Mesenchymal stem cell (in vitro differentiated cells and primary cell): ENCODE measurements around the gene SMC4.
A peak's percentile ranks its signal among the peaks of the same experiment; 100 is the strongest.

Source experiments
- DNase-seq: peaks from one replicate; pipeline ENCODE4 v3.0.0-alpha.2; 2013
- H2AFZ ChIP-seq: one replicate; pipeline ENCODE4 v1.6.1; 2013; ENCODE audit warnings: low read depth, mild to moderate bottlenecking, control low read depth, inconsistent platforms, low read length, moderate library complexity
- H2AK5ac ChIP-seq: 2 replicates; pipeline ENCODE4 v1.6.1; 2013; ENCODE audit warnings: low read length, moderate library complexity, mild to moderate bottlenecking, inconsistent platforms; ENCODE audit not compliant: severe bottlenecking
- H2BK120ac ChIP-seq: one replicate; pipeline ENCODE4 v1.6.1; 2013; ENCODE audit warnings: low read depth, mild to moderate bottlenecking, inconsistent platforms, low read length, moderate library complexity
- H2BK12ac ChIP-seq, 2 experiments: one replicate each; pipeline ENCODE4 v1.6.1; 2013; ENCODE audit warnings: inconsistent platforms in 2 of 2, low read length in 2 of 2, mild to moderate bottlenecking in 2 of 2, moderate library complexity in 2 of 2, control low read depth in 1 of 2
- H2BK15ac ChIP-seq: one replicate; pipeline ENCODE4 v1.6.1; 2013; ENCODE audit warnings: mild to moderate bottlenecking, low read depth, inconsistent platforms; ENCODE audit not compliant: poor library complexity, severe bottlenecking
- H2BK5ac ChIP-seq: 2 replicates; pipeline ENCODE4 v1.6.1; 2013; ENCODE audit warnings: low read depth, mild to moderate bottlenecking, low read length, control low read depth, inconsistent platforms; ENCODE audit not compliant: poor library complexity, severe bottlenecking
- H3K14ac ChIP-seq, 2 experiments: one replicate each; pipeline ENCODE4 v1.6.1; 2013; ENCODE audit warnings: inconsistent platforms in 2 of 2, low read length in 2 of 2, control low read depth in 1 of 2, mild to moderate bottlenecking in 1 of 2, moderate library complexity in 1 of 2
- H3K18ac ChIP-seq, 2 experiments: one replicate each; pipeline ENCODE4 v1.6.1; 2013; ENCODE audit warnings: inconsistent platforms in 2 of 2, low read length in 2 of 2, control low read depth in 1 of 2, low read depth in 1 of 2, mild to moderate bottlenecking in 1 of 2
- H3K23ac ChIP-seq, 2 experiments: one replicate each; pipeline ENCODE4 v1.6.1; 2013; ENCODE audit warnings: inconsistent platforms in 2 of 2, low read length in 2 of 2, mild to moderate bottlenecking in 2 of 2, moderate library complexity in 2 of 2, control low read depth in 1 of 2
- H3K27ac ChIP-seq: 2 replicates; pipeline ENCODE4 v1.5.1; 2013; ENCODE audit warnings: mild to moderate bottlenecking, moderate library complexity, low read length, control low read depth, inconsistent platforms; ENCODE audit not compliant: poor library complexity, severe bottlenecking
- H3K27me3 ChIP-seq, 2 experiments: 2 replicates each; pipeline versions ENCODE4 v1.6.1 to v1.7.0; 2013; ENCODE audit warnings: low read length in 2 of 2, mild to moderate bottlenecking in 2 of 2, moderate library complexity in 2 of 2, control low read depth in 1 of 2, inconsistent platforms in 1 of 2; ENCODE audit not compliant: control insufficient read depth in 1 of 2, insufficient read depth in 1 of 2
- H3K36me3 ChIP-seq, 2 experiments: 2 replicates each; pipeline versions ENCODE4 v1.6.1 to v1.7.0; 2013; ENCODE audit warnings: low read length in 2 of 2, control low read depth in 1 of 2, inconsistent platforms in 1 of 2, low read depth in 1 of 2, mild to moderate bottlenecking in 1 of 2; ENCODE audit not compliant: insufficient read depth in 2 of 2, control insufficient read depth in 1 of 2
- H3K4ac ChIP-seq, 2 experiments: one replicate each; pipeline ENCODE4 v1.6.1; 2013; ENCODE audit warnings: inconsistent platforms in 2 of 2, low read length in 2 of 2, mild to moderate bottlenecking in 2 of 2, moderate library complexity in 2 of 2, control low read depth in 1 of 2, low read depth in 1 of 2
- H3K4me1 ChIP-seq: 2 replicates; pipeline ENCODE4 v1.6.1; 2013; ENCODE audit warnings: low read depth, low read length, control low read depth; ENCODE audit not compliant: control insufficient read depth, insufficient read depth
- H3K4me2 ChIP-seq: 2 replicates; pipeline ENCODE4 v1.6.1; 2013; ENCODE audit warnings: low read length, mild to moderate bottlenecking, inconsistent platforms; ENCODE audit not compliant: poor library complexity, severe bottlenecking
- H3K4me3 ChIP-seq, 2 experiments: 2 replicates each; pipeline versions ENCODE4 v1.5.1 to v1.7.0; 2013; ENCODE audit warnings: low read length in 2 of 2, mild to moderate bottlenecking in 2 of 2, control low read depth in 1 of 2, low read depth in 1 of 2; ENCODE audit not compliant: insufficient read depth in 1 of 2
- H3K79me1 ChIP-seq: replicated peaks from 2 replicates; pipeline ENCODE4 v1.6.1; 2013; ENCODE audit warnings: mild to moderate bottlenecking, control low read depth, low read length, inconsistent platforms; ENCODE audit not compliant: poor library complexity, severe bottlenecking
- H3K9ac ChIP-seq: 2 replicates; pipeline ENCODE4 v1.7.0; 2013; ENCODE audit warnings: mild to moderate bottlenecking, low read length, moderate library complexity
- H3K9me3 ChIP-seq: 2 replicates; pipeline ENCODE4 v1.7.0; 2013; ENCODE audit warnings: mild to moderate bottlenecking, low read length; ENCODE audit not compliant: control insufficient read depth
- H4K8ac ChIP-seq: one replicate; pipeline ENCODE4 v1.6.1; 2013; ENCODE audit warnings: inconsistent platforms, mild to moderate bottlenecking, low read length, moderate library complexity
- H4K91ac ChIP-seq: one replicate; pipeline ENCODE4 v1.6.1; 2013; ENCODE audit warnings: mild to moderate bottlenecking, low read length, inconsistent platforms
- WGBS: methylation state at CpG from one replicate; pipeline ENCODE4 v1.1.7; 2013; ENCODE audit warnings: mixed read lengths; 5-methylcytosine and 5-hydroxymethylcytosine counted together

Gene SMC4

GRCh38 chr3:160403796-160404470 lies 4.5 kb downstream of the SMC4 start:
- Histone ChIP-seq H3K9ac (peak overlapping the region; percentile 96), H2AFZ (no peak overlapping the region), H3K79me1 (peaks cover under 1% of the 10 kb centered on the region), H3K36me3 (peaks cover 3 to 7% of the 10 kb centered on the region in 2 experiments), H3K9me3 (no peaks in the 10 kb centered on the region), H3K4me2 (peak overlapping the region; percentile 37), H3K18ac (no peak overlapping the region), H3K23ac (no peak overlapping the region), H3K27ac (no peak overlapping the region), H2BK5ac (no peak overlapping the region), H4K91ac (no peak overlapping the region), H2AK5ac (no peak overlapping the region), H2BK15ac (no peak overlapping the region), H2BK12ac (no peak overlapping the region), H4K8ac (no peak overlapping the region), H3K14ac (no peak overlapping the region), H2BK120ac (no peak overlapping the region), H3K4ac (no peak overlapping the region), H3K27me3 (no peaks in the 10 kb centered on the region), H3K4me1 (no peaks in the 10 kb centered on the region), H3K4me3 (peak overlapping the region in 1 of 2 experiments; percentile 91)
- WGBS: 77% methylated on average over 3 of the region's 7 CpGs
- DNase-seq: peak; percentile 49

- no peaks in the 10 kb centered on the region for H3K27me3 ChIP-seq
- H3K18ac ChIP-seq: no peak overlapping the region
- peak overlapping the region in 1 of 2 experiments; percentile 23 for H3K4me3 ChIP-seq
- no peak overlapping the region for H4K8ac ChIP-seq
- H2AFZ ChIP-seq: no peak overlapping the region
- no peak for DNase-seq
- no peak overlapping the region for H2BK12ac ChIP-seq
- H3K79me1 ChIP-seq: peaks cover 2% of the 10 kb centered on the region
- 89% methylated on average over 7 of the region's 10 CpGs for WGBS
- no peak overlapping the region for H2BK5ac ChIP-seq
- no peak overlapping the region for H2AK5ac ChIP-seq
- no peak overlapping the region for H2BK120ac ChIP-seq
- no peak overlapping the region for H3K4me2 ChIP-seq
- no peak overlapping the region for H3K14ac ChIP-seq
- peak overlapping the region; percentile 38 for H3K9ac ChIP-seq
- no peak overlapping the region for H4K91ac ChIP-seq
- no peak overlapping the region for H3K4ac ChIP-seq
- peaks cover 5 to 40% of the 10 kb centered on the region in 2 experiments for H3K36me3 ChIP-seq
- no peak overlapping the region for H3K27ac ChIP-seq
- H3K9me3 ChIP-seq: no peaks in the 10 kb centered on the region
- no peak overlapping the region for H3K23ac ChIP-seq
- H3K4me1 ChIP-seq: no peaks in the 10 kb centered on the region
- H2BK15ac ChIP-seq: no peak overlapping the region
These were observed 10.6 kb downstream of the SMC4 start for GRCh38 chr3:160409812-160410610.

- Histone ChIP-seq H3K36me3 (peaks cover 6 to 60% of the 10 kb centered on the region in 2 experiments), H3K27ac (no peak overlapping the region), H2BK120ac (no peak overlapping the region), H3K23ac (no peak overlapping the region), H3K4me2 (no peak overlapping the region), H3K4ac (no peak overlapping the region), H2AFZ (no peak overlapping the region), H3K14ac (no peak overlapping the region), H3K18ac (no peak overlapping the region), H4K8ac (no peak overlapping the region), H3K9me3 (no peaks in the 10 kb centered on the region), H3K4me1 (no peaks in the 10 kb centered on the region), H3K27me3 (no peaks in the 10 kb centered on the region), H3K79me1 (peaks cover 4% of the 10 kb centered on the region), H2BK15ac (no peak overlapping the region), H3K4me3 (no peak overlapping the region), H2BK5ac (no peak overlapping the region), H3K9ac (no peak overlapping the region), H4K91ac (no peak overlapping the region), H2AK5ac (no peak overlapping the region), H2BK12ac (no peak overlapping the region)
- WGBS: 92% methylated on average over 1 of the region's 1 CpG
- no peak for DNase-seq
These were observed 13.0 kb downstream of the SMC4 start for GRCh38 chr3:160412477-160412876.

- Histone ChIP-seq H3K4me1 (no peaks in the 10 kb centered on the region), H3K27me3 (no peaks in the 10 kb centered on the region), H3K36me3 (peaks cover 6 to 66% of the 10 kb centered on the region in 2 experiments), H3K27ac (no peak overlapping the region), H4K8ac (no peak overlapping the region), H3K18ac (no peak overlapping the region), H2BK5ac (no peak overlapping the region), H2AFZ (no peak overlapping the region), H3K4me2 (no peak overlapping the region), H3K4me3 (no peak overlapping the region), H3K23ac (no peak overlapping the region), H4K91ac (no peak overlapping the region), H2BK12ac (no peak overlapping the region), H2BK15ac (no peak overlapping the region), H3K14ac (no peak overlapping the region), H3K9me3 (no peaks in the 10 kb centered on the region), H3K79me1 (peaks cover 5% of the 10 kb centered on the region), H2BK120ac (no peak overlapping the region), H3K4ac (no peak overlapping the region), H2AK5ac (no peak overlapping the region), H3K9ac (no peak overlapping the region)
- DNase-seq: peak; percentile 87
- WGBS: 22% methylated on average over 2 of the region's 3 CpGs
These were observed 14.3 kb downstream of the SMC4 start for GRCh38 chr3:160413613-160414248.
